H9 (cell line): ENCODE results near the gene ACADSB. TPM values are rescaled to one million over a fixed set of nuclear protein-coding genes. Genes with fewer than 3 reads are reported as not detected.

Source experiments
- DNase-seq: peaks from one replicate; pipeline ENCODE4 v3.0.0-alpha.2; 2017
- H2AFZ ChIP-seq: one replicate; pipeline ENCODE4 v1.6.1; 2013; ENCODE audit warnings: mild to moderate bottlenecking, low read length, control low read depth, moderate library complexity
- H2AK5ac ChIP-seq: 2 replicates; pipeline ENCODE4 v1.6.1; 2013; ENCODE audit warnings: low read length, control low read depth, mixed read lengths; ENCODE audit not compliant: insufficient read length
- H2BK120ac ChIP-seq: one replicate; pipeline ENCODE4 v1.6.1; 2013; ENCODE audit warnings: low read depth, mild to moderate bottlenecking, low read length, control low read depth, inconsistent platforms; ENCODE audit not compliant: poor library complexity, severe bottlenecking
- H2BK12ac ChIP-seq: 2 replicates; pipeline ENCODE4 v1.6.1; 2013; ENCODE audit warnings: low read length, control low read depth, mixed read lengths, low read depth; ENCODE audit not compliant: insufficient read length
- H2BK15ac ChIP-seq: 2 replicates; pipeline ENCODE4 v1.6.1; 2013; ENCODE audit warnings: low read depth, low read length, control low read depth
- H2BK20ac ChIP-seq: one replicate; pipeline ENCODE4 v1.6.1; 2013; ENCODE audit warnings: low read depth, mild to moderate bottlenecking, low read length, control low read depth, inconsistent platforms; ENCODE audit not compliant: poor library complexity, severe bottlenecking
- H2BK5ac ChIP-seq: 2 replicates; pipeline ENCODE4 v1.6.1; 2013; ENCODE audit warnings: low read length, control low read depth, mixed read lengths; ENCODE audit not compliant: insufficient read length
- H3K14ac ChIP-seq: 2 replicates; pipeline ENCODE4 v1.6.1; 2013; ENCODE audit warnings: low read length, control low read depth; ENCODE audit not compliant: insufficient read depth
- H3K18ac ChIP-seq: 2 replicates; pipeline ENCODE4 v1.6.1; 2013; ENCODE audit warnings: low read depth, mild to moderate bottlenecking, mixed read lengths, low read length, control low read depth; ENCODE audit not compliant: insufficient read length
- H3K23ac ChIP-seq: 2 replicates; pipeline ENCODE4 v1.6.1; 2013; ENCODE audit warnings: low read length, control low read depth, mixed read lengths, low read depth; ENCODE audit not compliant: insufficient read length
- H3K23me2 ChIP-seq: 2 replicates; pipeline ENCODE4 v1.6.1; 2013; ENCODE audit warnings: low read depth, mild to moderate bottlenecking, mixed read lengths, low read length, control low read depth; ENCODE audit not compliant: insufficient read length, poor library complexity, severe bottlenecking
- H3K27ac ChIP-seq: 2 replicates; pipeline ENCODE4 v1.5.1; 2013; ENCODE audit warnings: low read length, control low read depth, mixed read lengths, low read depth; ENCODE audit not compliant: insufficient read length
- H3K27me3 ChIP-seq: 2 replicates; pipeline ENCODE4 v1.6.1; 2013; ENCODE audit warnings: low read length, control low read depth, inconsistent platforms; ENCODE audit not compliant: insufficient read depth
- H3K4ac ChIP-seq: 2 replicates; pipeline ENCODE4 v1.6.1; 2013; ENCODE audit warnings: low read depth, mild to moderate bottlenecking, control low read depth, inconsistent platforms, low read length, moderate library complexity
- H3K4me1 ChIP-seq: 2 replicates; pipeline ENCODE4 v1.6.1; 2013; ENCODE audit warnings: low read length, control low read depth, inconsistent platforms; ENCODE audit not compliant: insufficient read depth
- H3K4me2 ChIP-seq: 2 replicates; pipeline ENCODE4 v1.6.1; 2013; ENCODE audit warnings: low read length, control low read depth, mixed read lengths; ENCODE audit not compliant: insufficient read length, insufficient read depth
- H3K56ac ChIP-seq: 2 replicates; pipeline ENCODE4 v1.6.1; 2013; ENCODE audit warnings: low read depth, mild to moderate bottlenecking, mixed read lengths, low read length, control low read depth; ENCODE audit not compliant: insufficient read length
- H3K79me1 ChIP-seq: 2 replicates; pipeline ENCODE4 v1.6.1; 2013; ENCODE audit warnings: low read depth, mild to moderate bottlenecking, moderate library complexity, low read length, control low read depth, inconsistent platforms; ENCODE audit not compliant: insufficient read depth, poor library complexity, severe bottlenecking
- H3K79me2 ChIP-seq: 2 replicates; pipeline ENCODE4 v1.6.1; 2013; ENCODE audit warnings: low read length, control low read depth, inconsistent platforms; ENCODE audit not compliant: insufficient read depth
- H3K9ac ChIP-seq: 2 replicates; pipeline ENCODE4 v1.6.1; 2013; ENCODE audit warnings: low read length, control low read depth, mixed read lengths; ENCODE audit not compliant: insufficient read length; ENCODE audit errors: extremely low read depth
- H3K9me3 ChIP-seq: one replicate; pipeline ENCODE4 v1.6.1; 2013; ENCODE audit warnings: low read depth, low read length, inconsistent platforms; ENCODE audit not compliant: control insufficient read depth
- H3T11ph ChIP-seq: one replicate; pipeline ENCODE4 v1.6.1; 2013; ENCODE audit warnings: mild to moderate bottlenecking, low read length, control low read depth, inconsistent platforms
- H4K20me1 ChIP-seq: one replicate; pipeline ENCODE4 v1.6.1; 2013; ENCODE audit not compliant: control insufficient read depth, insufficient read length, insufficient read depth
- H4K5ac ChIP-seq: 2 replicates; pipeline ENCODE4 v1.6.1; 2013; ENCODE audit warnings: low read depth, mild to moderate bottlenecking, mixed read lengths, low read length, control low read depth; ENCODE audit not compliant: insufficient read length
- H4K8ac ChIP-seq: replicated peaks from 2 replicates; pipeline ENCODE4 v1.6.1; 2013; ENCODE audit warnings: low read length, control low read depth, mixed read lengths, low read depth; ENCODE audit not compliant: insufficient read length
- H4K91ac ChIP-seq: 2 replicates; pipeline ENCODE4 v1.6.1; 2013; ENCODE audit warnings: low read depth, mild to moderate bottlenecking, moderate library complexity, mixed read lengths, low read length, control low read depth; ENCODE audit not compliant: insufficient read length
- H3K27ac Mint-ChIP-seq, 3 experiments: 2 replicates in 2 of 3; 3 replicates in 1 of 3; pipeline ENCODE4 v1.8.0; 2020 to 2021; ENCODE audit warnings: mixed read lengths in 3 of 3, mild to moderate bottlenecking in 1 of 3, moderate library complexity in 1 of 3
- H3K27me3 Mint-ChIP-seq: 2 replicates; pipeline ENCODE4 v1.8.0; 2021; ENCODE audit warnings: low read depth, mild to moderate bottlenecking, moderate library complexity, mixed read lengths
- H3K36me3 Mint-ChIP-seq, 3 experiments: 2 replicates in 2 of 3; 3 replicates in 1 of 3; pipeline ENCODE4 v1.8.0; 2020 to 2021; ENCODE audit warnings: low read depth in 3 of 3, mixed read lengths in 3 of 3; ENCODE audit not compliant: insufficient read depth in 1 of 3
- H3K4me1 Mint-ChIP-seq, 2 experiments: 2 replicates each; pipeline ENCODE4 v1.8.0; 2020; ENCODE audit warnings: mixed read lengths in 2 of 2
- H3K4me3 Mint-ChIP-seq, 2 experiments: 2 replicates in 1 of 2; 3 replicates in 1 of 2; pipeline ENCODE4 v1.8.0; 2020 to 2021; ENCODE audit warnings: mild to moderate bottlenecking in 2 of 2, mixed read lengths in 2 of 2, moderate library complexity in 1 of 2
- H3K9me3 Mint-ChIP-seq, 2 experiments: 2 replicates in 1 of 2; 3 replicates in 1 of 2; pipeline ENCODE4 v1.8.0; 2020; ENCODE audit warnings: mild to moderate bottlenecking in 2 of 2, mixed read lengths in 2 of 2, moderate library complexity in 1 of 2
- CTCF ChIP-seq: fragments of 200-600 bp; sonication (generic); conservative IDR thresholded peaks from 3 replicates; pipeline ENCODE4 v1.8.0; 2021; ENCODE audit warnings: antibody characterized with exemption, mild to moderate bottlenecking
- WGBS: extraction: QIAGEN DNeasy Blood & Tissue Kit; methylation state at CpG from one replicate; pipeline ENCODE4 v1.1.7; 2013; ENCODE audit warnings: missing lambda C conversion rate, low lambda C conversion rate, mixed read lengths; ENCODE audit not compliant: insufficient read length; ENCODE audit errors: extremely low coverage; 5-methylcytosine and 5-hydroxymethylcytosine counted together
- total RNA-seq: library from RNA; stranded (reverse); gene quantifications from 2 replicates; pipeline ENCODE4 v1.2.1, GENCODE V29; 2021

Gene ACADSB
- total RNA-seq, 1 experiment from 2014 or later, result 35.1 TPM

- Histone ChIP-seq H2AK5ac (no peak overlapping the region), H3K4me2 (no peak overlapping the region), H2BK15ac (no peak overlapping the region), H2AFZ (no peak overlapping the region), H4K91ac (no peak overlapping the region), H4K20me1 (no peaks in the 10 kb centered on the region), H3K79me1 (no peaks in the 10 kb centered on the region), H2BK20ac (no peak overlapping the region), H3K79me2 (no peaks in the 10 kb centered on the region), H3K4me1 (no peaks in the 10 kb centered on the region; the same call in 1 of the 2 replicates), H3K14ac (no peak overlapping the region), H3K56ac (no peak overlapping the region), H2BK5ac (no peak overlapping the region), H3K9ac (no peak overlapping the region), H3K23me2 (no peaks in the 10 kb centered on the region), H3K27ac (no peak overlapping the region), H2BK12ac (no peak overlapping the region), H3K9me3 (no peaks in the 10 kb centered on the region), H3K23ac (no peak overlapping the region), H3T11ph (no peak overlapping the region), H4K5ac (no peak overlapping the region), H2BK120ac (no peak overlapping the region), H3K18ac (no peak overlapping the region), H3K27me3 (no peaks in the 10 kb centered on the region), H4K8ac (no peak overlapping the region), H3K4ac (no peak overlapping the region)
- Mint-ChIP-seq H3K36me3 (peaks cover 1 to 19% (median 16%) of the 10 kb centered on the region in 3 experiments; a peak in 6 of 7 replicates), H3K4me1 (peaks cover 9 to 19% of the 10 kb centered on the region in 2 experiments), H3K4me3 (no peak overlapping the region), H3K27ac (peak overlapping the region in 2 of 3 experiments; percentile 22 to 25; a peak in 3 of 7 replicates), H3K27me3 (no peaks in the 10 kb centered on the region), H3K9me3 (no peaks in the 10 kb centered on the region)
- WGBS, result no CpG with 5 or more reads among the region's 18 CpGs
- no peak for TF ChIP-seq CTCF
- no peak for DNase-seq
Measured at GRCh38 chr10:123038782-123039631, 30.2 kb downstream of the ACADSB start.
